Activated CD4-positive, CD25-positive, alpha-beta regulatory T cell treated with anti-CD3 and anti-CD28 coated beads, Interleukin-2, amount 50 U/mL, for 24 hours (primary cell): ENCODE measurements around the gene KIF5C.

Source experiments
- ATAC-seq, 2 donors: fragments of 150-1000 bp; cut with Tn5 transposase; one replicate each; pipeline ENCODE4 v1.10.0; 2021; ENCODE audit warnings: mild to moderate bottlenecking in 1 of 2, moderate library complexity in 1 of 2

The KIF5C gene

GRCh38 chr2:149056541-149057255 is 181.7 kb downstream of the KIF5C start:
- no peak for ATAC-seq

DNA sequence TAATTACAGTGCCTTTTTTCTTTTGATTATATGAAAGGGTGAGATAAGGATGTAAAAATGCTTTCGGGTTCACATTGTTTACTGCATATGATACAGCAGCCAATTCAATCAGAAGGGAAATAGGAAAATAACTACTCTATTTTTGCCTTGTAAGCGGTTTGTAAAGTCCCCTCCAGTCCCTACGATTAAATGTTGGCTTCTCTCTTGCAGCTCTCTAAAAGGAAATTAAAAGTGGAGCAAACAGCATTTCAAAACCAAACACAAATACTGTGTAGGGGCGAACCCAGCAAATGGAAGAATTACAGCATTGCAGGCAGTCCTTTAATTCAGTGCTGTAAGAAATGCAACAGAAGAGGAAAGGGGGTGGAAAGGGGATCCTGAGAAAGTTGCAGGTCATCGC is 182.4 kb downstream of the KIF5C start:
- no peak for ATAC-seq

- ATAC-seq: no peak
These were observed 183.9 kb downstream of the KIF5C start for GRCh38 chr2:149058936-149059335.

DNA sequence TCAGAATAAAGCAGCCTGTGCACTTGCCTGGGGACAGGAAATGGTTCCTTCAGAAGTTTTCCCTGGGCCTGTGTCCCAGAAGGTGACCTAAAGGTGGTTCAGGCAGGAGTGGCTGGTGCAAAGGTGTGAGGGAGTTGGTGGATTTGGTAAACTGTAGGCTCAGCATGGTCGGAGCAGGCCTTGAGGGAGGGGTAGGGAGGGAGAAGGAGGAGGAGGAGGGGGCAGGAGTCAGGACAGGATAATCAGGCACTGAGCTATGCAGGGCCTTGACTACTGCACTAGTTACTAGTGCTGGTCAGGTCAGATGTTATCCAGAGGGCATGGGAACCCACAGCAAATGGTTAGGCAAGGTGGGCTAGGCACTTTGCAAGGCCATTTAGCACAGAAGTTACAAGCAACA is 184.8 kb downstream of the KIF5C start:
- no peak for ATAC-seq

- no peak for ATAC-seq
These were observed 186.2 kb downstream of the KIF5C start for GRCh38 chr2:149061133-149061745.

DNA sequence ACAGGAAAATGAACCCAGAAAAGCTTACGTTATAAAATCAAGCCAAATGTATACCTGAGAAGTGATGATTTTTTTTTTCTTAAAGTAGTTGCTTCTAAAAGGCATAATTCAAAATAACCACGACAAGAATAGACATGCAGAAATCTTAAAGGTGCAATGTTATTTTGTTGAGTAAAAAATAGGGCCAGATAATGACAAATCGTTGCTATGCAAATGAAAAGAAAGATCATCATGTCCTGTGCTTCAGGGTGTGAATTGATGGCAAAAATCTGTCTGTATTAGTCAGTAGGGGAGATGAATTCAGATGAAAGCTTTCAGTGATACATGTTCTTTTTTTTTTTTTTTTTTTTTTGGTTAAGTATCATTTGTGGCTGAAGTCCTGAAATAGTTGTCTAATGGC is 187.5 kb downstream of the KIF5C start:
- no peak for ATAC-seq

- ATAC-seq: no peak
These were observed 188.2 kb downstream of the KIF5C start for GRCh38 chr2:149063177-149063576.

- ATAC-seq: no peak
These were observed 189.4 kb downstream of the KIF5C start for GRCh38 chr2:149064365-149064841.

DNA sequence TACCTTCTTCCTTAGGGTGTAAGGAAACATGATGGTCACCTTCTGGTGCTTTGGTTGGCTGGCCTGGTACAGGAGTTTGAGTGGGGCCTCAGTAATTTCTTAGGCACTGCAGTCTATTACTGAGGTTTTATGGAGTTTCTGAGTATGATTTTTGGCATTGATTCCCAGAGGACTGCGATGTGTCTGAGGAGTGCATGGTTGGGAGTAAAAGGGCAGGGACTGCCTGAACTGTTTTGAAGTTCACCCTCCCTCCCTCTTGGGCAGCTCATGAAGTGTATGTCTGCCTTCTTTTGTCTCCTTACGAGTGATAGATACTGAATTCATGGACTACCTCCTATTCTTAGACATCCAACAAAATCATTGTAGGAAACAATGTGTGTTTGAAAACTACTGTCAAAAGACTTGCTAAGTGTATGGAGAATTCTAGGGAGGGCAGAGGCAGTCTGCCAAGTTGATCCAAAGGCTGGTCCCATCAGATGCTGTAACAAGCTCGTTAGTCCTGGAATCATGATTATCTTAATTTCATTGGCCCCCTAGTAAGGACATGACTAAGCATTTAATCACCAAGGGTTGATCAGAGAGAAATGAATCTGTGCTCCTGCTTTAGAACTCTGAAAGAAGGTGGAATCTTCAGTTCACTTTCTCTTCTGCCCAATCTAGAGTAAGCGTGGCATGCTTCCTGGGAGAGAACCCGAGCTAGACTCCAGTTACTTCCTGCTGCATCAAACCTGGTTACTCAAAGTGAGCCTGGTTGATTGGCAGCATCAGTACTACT is 190.0 kb downstream of the KIF5C start:
- ATAC-seq: no peak

DNA sequence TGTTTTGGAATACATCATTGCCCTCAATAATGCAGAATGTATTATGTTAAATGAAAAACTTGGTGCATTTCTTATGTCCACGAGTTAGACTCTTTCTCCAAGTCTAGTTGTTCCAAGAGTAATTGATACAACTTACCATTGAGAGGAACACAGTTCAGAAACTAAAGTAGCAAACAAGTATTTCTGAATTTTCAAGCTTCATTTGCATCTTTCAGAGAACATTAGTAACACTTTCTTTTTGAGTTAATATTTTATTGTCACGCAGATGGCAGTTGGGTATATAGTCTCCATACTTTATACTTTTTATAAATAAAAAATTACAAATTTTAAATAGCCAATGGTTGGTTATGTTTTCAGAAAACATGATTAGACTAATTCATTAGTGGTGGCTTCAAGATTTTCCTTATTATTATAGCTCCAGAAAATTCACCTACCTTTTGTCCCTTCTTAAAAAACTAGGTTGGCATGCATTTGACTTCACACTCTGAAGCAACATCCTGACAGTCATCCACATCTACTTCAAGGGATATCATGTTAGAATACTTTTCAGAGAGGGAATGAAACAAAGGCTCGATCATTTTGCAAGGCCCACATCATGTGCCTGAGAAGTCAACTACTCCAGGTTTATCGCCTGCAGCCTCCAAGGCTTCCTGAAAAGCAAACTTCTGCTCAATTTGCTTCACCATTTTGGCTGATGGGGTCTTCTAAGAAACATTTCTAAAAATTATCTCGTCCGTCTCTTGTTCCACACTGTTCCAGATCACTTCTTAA is 193.4 kb downstream of the KIF5C start:
- no peak for ATAC-seq

DNA sequence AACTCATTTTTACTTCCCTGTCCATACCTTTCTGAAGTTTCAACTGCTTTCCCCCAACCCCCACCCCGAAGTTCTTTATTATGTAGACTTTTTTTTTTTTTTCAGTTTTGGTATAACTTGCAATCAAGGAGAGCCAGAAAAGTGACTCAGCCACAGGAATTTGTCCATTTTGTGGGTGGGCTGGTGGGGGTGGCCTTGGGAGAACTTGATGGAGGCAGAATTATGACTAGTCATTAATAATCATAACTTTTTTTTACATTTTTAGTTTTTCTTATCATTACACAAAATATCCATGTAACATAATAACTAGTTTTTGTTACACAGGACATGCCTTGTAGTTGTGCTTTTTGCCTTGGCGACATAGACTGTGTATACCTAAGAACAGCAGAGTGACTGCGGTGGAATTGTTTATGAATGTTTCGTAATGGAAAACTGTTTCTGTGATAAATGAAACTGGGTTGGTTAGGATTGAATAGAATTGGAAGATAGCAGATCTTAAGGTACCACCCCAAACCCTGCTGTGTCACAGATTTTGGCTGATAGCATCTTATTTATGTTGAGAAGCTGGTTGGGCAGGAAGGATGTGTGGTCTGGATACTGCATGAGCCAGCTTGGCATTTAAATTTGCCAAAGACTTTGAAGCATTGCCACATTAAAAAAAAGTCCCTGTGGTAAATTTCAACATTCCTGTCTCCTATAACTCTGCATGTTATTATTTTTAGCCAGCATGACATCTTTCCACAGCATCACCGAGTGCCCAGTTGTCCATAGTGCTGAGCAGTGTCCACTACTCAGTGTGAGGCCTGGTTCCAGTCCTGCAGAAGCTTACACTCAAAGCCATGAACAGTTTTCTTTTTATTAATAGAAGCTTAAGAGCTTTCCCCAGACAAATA is 194.2 kb downstream of the KIF5C start:
- ATAC-seq: peak in 1 of 2 donors; percentile 51

DNA sequence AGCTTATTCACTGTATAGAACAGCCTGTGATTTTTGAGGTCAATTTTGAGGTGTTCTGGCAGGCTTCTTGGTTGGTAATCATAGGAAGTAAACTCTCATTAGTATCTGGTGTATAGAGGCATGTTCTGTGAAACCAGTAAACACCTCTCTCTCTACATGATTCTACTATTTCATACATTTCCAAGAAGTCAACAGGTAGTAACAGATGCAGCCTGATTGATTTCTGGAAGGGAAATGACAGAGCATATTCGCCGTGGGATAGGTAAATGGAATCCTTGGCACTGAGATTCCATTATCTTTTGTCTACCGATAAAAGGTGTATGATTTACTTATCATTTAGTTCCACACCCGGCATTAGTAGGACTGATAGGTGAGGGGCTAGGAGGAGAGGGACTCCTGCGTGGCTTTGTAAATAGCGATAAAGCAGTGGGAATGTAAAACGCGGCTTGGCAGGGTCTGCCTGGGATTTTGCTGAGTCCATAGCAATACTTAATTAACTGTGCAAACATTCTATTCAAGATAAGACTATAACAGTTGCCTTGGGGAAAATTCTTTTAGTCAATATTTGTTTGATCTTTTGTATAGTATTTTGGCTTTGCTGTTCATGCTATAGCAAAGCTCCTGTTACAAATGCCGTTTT is 195.8 kb downstream of the KIF5C start:
- ATAC-seq: no peak

GRCh38 chr2:149075105-149075504 is 200.1 kb downstream of the KIF5C start:
- no peak for ATAC-seq

DNA sequence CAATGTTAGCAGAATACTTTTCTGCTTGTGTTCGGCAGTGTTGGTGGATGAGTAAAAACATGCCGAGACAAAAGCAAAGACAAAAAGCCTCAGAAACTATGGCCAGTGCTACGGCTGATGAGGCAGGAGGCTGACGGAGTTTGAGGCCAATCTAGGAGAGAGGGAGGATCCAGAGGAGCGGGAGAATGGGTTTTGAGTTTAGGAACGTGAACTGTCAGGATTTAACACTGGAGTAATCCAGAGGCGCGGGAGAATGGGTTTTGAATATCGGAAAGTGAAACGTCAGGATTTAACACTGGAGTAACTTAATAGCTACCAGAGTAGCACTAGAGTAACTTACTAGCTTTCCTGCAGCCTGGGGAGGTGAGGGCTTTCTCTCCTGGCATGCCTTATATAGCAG is 200.8 kb downstream of the KIF5C start:
- no peak for ATAC-seq
